ENCODE data around the gene NR0B2.

Gene NR0B2

DNA sequence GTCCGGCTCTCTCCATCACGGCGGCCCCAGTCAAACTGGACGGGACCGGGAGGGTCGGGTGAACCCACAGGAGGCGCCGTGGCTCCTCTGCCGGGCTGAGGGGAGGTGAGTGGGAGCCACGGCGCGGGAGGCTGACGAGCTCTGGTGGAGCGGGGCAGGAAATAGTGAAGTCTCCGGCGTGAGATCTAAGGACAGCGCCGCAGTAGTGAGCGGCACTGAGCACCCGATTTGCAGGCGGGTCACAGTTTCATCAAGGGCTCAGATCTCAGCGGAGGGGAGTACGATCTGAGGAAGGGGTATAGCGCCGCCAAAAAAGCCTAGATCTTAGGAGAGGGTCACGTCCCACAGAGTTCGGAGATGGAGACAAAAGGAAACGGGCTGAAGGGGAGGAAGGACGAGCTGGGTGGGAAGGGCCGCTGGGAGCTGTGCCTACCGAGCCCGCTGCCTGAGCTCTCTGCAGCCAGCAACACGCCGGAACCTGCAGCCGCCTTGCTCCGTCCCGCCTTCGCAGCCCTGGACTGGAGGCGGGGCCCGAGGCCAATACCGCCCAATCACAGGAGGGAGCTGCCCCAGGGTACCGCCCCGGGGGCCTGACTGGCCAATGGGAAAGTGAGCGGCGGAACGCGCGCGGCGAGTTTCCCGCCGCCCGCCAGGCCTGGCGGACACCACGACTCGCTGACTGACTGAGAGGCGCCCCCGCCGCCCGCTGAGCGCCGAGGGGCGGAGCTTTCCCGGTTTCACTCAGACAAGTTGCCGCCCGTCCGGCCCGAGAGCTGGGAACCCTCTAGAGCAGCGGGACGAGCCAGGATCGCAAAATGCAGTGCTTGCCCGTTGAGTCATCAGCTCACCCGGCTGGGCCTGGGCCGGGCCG lies 48.9 kb downstream of the NR0B2 start:
- peak; percentile 97 for ATAC-seq
- TF ChIP-seq TOX (CRISPR knock-in tag; IDR thresholded peaks at IDR 0.05; ENCODE audit: borderline replicate concordance) (no peak), RARB (CRISPR knock-in tag; IDR thresholded peaks at IDR 0.05) (no peak), ZNF565 (CRISPR knock-in tag; conservative IDR thresholded peaks at IDR 0.05; ENCODE audit: low read depth) (no peak), TSHZ2 (CRISPR knock-in tag; IDR thresholded peaks at IDR 0.05) (no peak)

GRCh38 chr1:26863685-26864077 lies 50.1 kb downstream of the NR0B2 start:
- TF ChIP-seq GLIS3 (CRISPR knock-in tag; IDR thresholded peaks at IDR 0.05) (no peak), RARB (CRISPR knock-in tag; IDR thresholded peaks at IDR 0.05) (no peak), OSR1 (CRISPR knock-in tag; IDR thresholded peaks at IDR 0.05) (no peak), TSHZ2 (CRISPR knock-in tag; IDR thresholded peaks at IDR 0.05) (no peak), ZNF8 (CRISPR knock-in tag; IDR thresholded peaks at IDR 0.05) (no peak), ESRRG (CRISPR knock-in tag; IDR thresholded peaks at IDR 0.05) (no peak), ZNF70 (CRISPR knock-in tag; IDR thresholded peaks at IDR 0.05) (no peak), ARNTL (CRISPR knock-in tag; IDR thresholded peaks at IDR 0.05; ENCODE audit: borderline replicate concordance, low read depth) (no peak), CSDC2 (CRISPR knock-in tag; IDR thresholded peaks at IDR 0.05) (no peak)
- TF ChIP-seq, protein P1, sequence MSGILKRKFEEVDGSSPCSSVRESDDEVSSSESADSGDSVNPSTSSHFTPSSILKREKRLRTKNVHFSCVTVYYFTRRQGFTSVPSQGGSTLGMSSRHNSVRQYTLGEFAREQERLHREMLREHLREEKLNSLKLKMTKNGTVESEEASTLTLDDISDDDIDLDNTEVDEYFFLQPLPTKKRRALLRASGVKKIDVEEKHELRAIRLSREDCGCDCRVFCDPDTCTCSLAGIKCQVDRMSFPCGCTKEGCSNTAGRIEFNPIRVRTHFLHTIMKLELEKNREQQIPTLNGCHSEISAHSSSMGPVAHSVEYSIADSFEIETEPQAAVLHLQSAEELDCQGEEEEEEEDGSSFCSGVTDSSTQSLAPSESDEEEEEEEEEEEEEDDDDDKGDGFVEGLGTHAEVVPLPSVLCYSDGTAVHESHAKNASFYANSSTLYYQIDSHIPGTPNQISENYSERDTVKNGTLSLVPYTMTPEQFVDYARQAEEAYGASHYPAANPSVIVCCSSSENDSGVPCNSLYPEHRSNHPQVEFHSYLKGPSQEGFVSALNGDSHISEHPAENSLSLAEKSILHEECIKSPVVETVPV (CRISPR knock-in tag; IDR thresholded peaks at IDR 0.05) = no peak
- TF ChIP-seq, protein P2, sequence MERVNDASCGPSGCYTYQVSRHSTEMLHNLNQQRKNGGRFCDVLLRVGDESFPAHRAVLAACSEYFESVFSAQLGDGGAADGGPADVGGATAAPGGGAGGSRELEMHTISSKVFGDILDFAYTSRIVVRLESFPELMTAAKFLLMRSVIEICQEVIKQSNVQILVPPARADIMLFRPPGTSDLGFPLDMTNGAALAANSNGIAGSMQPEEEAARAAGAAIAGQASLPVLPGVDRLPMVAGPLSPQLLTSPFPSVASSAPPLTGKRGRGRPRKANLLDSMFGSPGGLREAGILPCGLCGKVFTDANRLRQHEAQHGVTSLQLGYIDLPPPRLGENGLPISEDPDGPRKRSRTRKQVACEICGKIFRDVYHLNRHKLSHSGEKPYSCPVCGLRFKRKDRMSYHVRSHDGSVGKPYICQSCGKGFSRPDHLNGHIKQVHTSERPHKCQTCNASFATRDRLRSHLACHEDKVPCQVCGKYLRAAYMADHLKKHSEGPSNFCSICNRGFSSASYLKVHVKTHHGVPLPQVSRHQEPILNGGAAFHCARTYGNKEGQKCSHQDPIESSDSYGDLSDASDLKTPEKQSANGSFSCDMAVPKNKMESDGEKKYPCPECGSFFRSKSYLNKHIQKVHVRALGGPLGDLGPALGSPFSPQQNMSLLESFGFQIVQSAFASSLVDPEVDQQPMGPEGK (CRISPR knock-in tag; IDR thresholded peaks at IDR 0.05; ENCODE audit: borderline replicate concordance) = no peak
- TF ChIP-seq, protein P3, sequence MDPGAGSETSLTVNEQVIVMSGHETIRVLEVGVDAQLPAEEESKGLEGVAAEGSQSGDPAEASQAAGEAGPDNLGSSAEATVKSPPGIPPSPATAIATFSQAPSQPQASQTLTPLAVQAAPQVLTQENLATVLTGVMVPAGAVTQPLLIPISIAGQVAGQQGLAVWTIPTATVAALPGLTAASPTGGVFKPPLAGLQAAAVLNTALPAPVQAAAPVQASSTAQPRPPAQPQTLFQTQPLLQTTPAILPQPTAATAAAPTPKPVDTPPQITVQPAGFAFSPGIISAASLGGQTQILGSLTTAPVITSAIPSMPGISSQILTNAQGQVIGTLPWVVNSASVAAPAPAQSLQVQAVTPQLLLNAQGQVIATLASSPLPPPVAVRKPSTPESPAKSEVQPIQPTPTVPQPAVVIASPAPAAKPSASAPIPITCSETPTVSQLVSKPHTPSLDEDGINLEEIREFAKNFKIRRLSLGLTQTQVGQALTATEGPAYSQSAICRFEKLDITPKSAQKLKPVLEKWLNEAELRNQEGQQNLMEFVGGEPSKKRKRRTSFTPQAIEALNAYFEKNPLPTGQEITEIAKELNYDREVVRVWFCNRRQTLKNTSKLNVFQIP (CRISPR knock-in tag; IDR thresholded peaks at IDR 0.05; ENCODE audit: borderline replicate concordance, low read depth) = no peak
- no peak for ATAC-seq

- ATAC-seq = no peak
- no peak for TF ChIP-seq BACH2 (CRISPR knock-in tag; IDR thresholded peaks at IDR 0.05; ENCODE audit: borderline replicate concordance)
- TF ChIP-seq ESRRG (CRISPR knock-in tag; IDR thresholded peaks at IDR 0.05) = no peak
- no peak for TF ChIP-seq ZFP30 (CRISPR knock-in tag; IDR thresholded peaks at IDR 0.05)
- no peak for TF ChIP-seq CSDC2 (CRISPR knock-in tag; IDR thresholded peaks at IDR 0.05)
- TF ChIP-seq ZC3H10 (CRISPR knock-in tag; IDR thresholded peaks at IDR 0.05) = no peak
- no peak for TF ChIP-seq TOX (CRISPR knock-in tag; IDR thresholded peaks at IDR 0.05; ENCODE audit: borderline replicate concordance)
Measured at GRCh38 chr1:26862781-26863684, 50.7 kb downstream of the NR0B2 start, which contains the start of gene SFN. Gene SFN (plus strand): TSS chr1:26863149. CDS start chr1:26863213, 64 bp downstream.

All from SK-N-SH treated with all-trans-retinoic acid at 6 μM for 48 hours (cell line).